K562 (cell line): ENCODE measurements around the gene SUSD3. TPM values are rescaled to one million over a fixed set of nuclear protein-coding genes. Genes with fewer than 3 reads are reported as not detected.
A peak's percentile ranks its signal among the peaks of the same experiment; 100 is the strongest.

Experiments used
- BDP1 ChIP-seq: IDR thresholded peaks from 3 replicates; pipeline ENCODE4 v1.6.1; 2011; ENCODE audit not compliant: insufficient read length, insufficient read depth
- CBFA2T3 ChIP-seq: fragments of 450-650 bp; IDR thresholded peaks from 2 replicates; pipeline ENCODE4 v1.6.1; 2017
- CBX3 ChIP-seq, 2 experiments: IDR thresholded peaks; 1 replicate in 1 of 2; 2 replicates in 1 of 2; pipeline ENCODE4 v1.6.1; 2012; ENCODE audit warnings: inconsistent platforms in 2 of 2, low read length in 2 of 2, borderline replicate concordance in 1 of 2, control low read depth in 1 of 2
- CEBPB ChIP-seq: fragments of 450-650 bp; IDR thresholded peaks from 2 replicates; pipeline ENCODE4 v1.6.1; 2016; ENCODE audit warnings: missing genetic modification characterization, missing compliant biosample characterization
- CREM ChIP-seq: IDR thresholded peaks from 2 replicates; pipeline ENCODE4 v1.6.1; 2014; ENCODE audit warnings: antibody characterized with exemption, low read depth
- DDX20 ChIP-seq: fragments of 450-650 bp; IDR thresholded peaks from 2 replicates; pipeline ENCODE4 v1.6.1; 2016; ENCODE audit warnings: missing genetic modification characterization, low read depth, mild to moderate bottlenecking, missing compliant biosample characterization, moderate library complexity
- EHMT2 ChIP-seq: fragments of 450-650 bp; IDR thresholded peaks from 2 replicates; pipeline ENCODE4 v1.6.1; 2018; ENCODE audit warnings: antibody characterized with exemption
- ETV5 ChIP-seq: sonication (generic); formaldehyde crosslinking; IDR thresholded peaks from 2 replicates; pipeline ENCODE4 v1.4.0; 2020; ENCODE audit warnings: low read depth, mild to moderate bottlenecking, missing genetic modification reagents
- GABPB1 ChIP-seq: sonication (generic); formaldehyde crosslinking; IDR thresholded peaks from 2 replicates; pipeline ENCODE4 v1.8.0; 2022; ENCODE audit warnings: mild to moderate bottlenecking, missing genetic modification reagents
- GMEB1 ChIP-seq: fragments of 250-450 bp; sonication (Bioruptor Pico); IDR thresholded peaks from 2 replicates; pipeline ENCODE4 v1.4.0; 2020; ENCODE audit warnings: mild to moderate bottlenecking
- HDAC1 ChIP-seq, 2 experiments: fragments of 450-650 bp; IDR thresholded peaks; 2 replicates each; pipeline ENCODE4 v1.6.1; 2016 to 2017; ENCODE audit warnings: inconsistent platforms in 1 of 2, mild to moderate bottlenecking in 1 of 2, moderate library complexity in 1 of 2
- HMBOX1 ChIP-seq: sonication (generic); IDR thresholded peaks from 2 replicates; pipeline ENCODE4 v1.6.1; 2016
- KDM1A ChIP-seq, 2 experiments: fragments of 450-650 bp; IDR thresholded peaks; 2 replicates each; pipeline ENCODE4 v1.6.1; 2016; ENCODE audit warnings: mild to moderate bottlenecking in 2 of 2
- LCOR ChIP-seq: sonication (generic); formaldehyde crosslinking; IDR thresholded peaks from 2 replicates; pipeline ENCODE4 v1.8.0; 2022; ENCODE audit warnings: mild to moderate bottlenecking, missing genetic modification reagents
- MTA2 ChIP-seq: fragments of 450-650 bp; IDR thresholded peaks from 2 replicates; pipeline ENCODE4 v1.6.1; 2016; ENCODE audit warnings: low read depth
- NFRKB ChIP-seq: fragments of 450-650 bp; IDR thresholded peaks from 2 replicates; pipeline ENCODE4 v1.6.1; 2016; ENCODE audit warnings: low read depth
- NR2F6 ChIP-seq: fragments of 450-650 bp; formaldehyde crosslinking; IDR thresholded peaks from 2 replicates; pipeline ENCODE4 v1.4.0; 2020; ENCODE audit warnings: mild to moderate bottlenecking
- PHB ChIP-seq: fragments of 250-450 bp; sonication (Bioruptor Pico); IDR thresholded peaks from 2 replicates; pipeline ENCODE4 v1.5.0; 2021
- RBBP5 ChIP-seq: fragments of 200-600 bp; sonication (generic); IDR thresholded peaks from 2 replicates; pipeline ENCODE4 v1.6.1; 2012; ENCODE audit warnings: borderline replicate concordance, mild to moderate bottlenecking, low read length, control low read depth, inconsistent platforms; ENCODE audit not compliant: insufficient read depth, poor library complexity, severe bottlenecking
- SMAD1 ChIP-seq: fragments of 150-350 bp; IDR thresholded peaks from 2 replicates; pipeline ENCODE4 v1.6.1; 2014; ENCODE audit warnings: low read length, low read depth; ENCODE audit not compliant: partially characterized antibody
- TAF9B ChIP-seq: fragments of 450-650 bp; IDR thresholded peaks from 2 replicates; pipeline ENCODE4 v1.6.1; 2018; ENCODE audit warnings: mild to moderate bottlenecking; ENCODE audit not compliant: partially characterized antibody
- ZBTB7A ChIP-seq: IDR thresholded peaks from 2 replicates; pipeline ENCODE4 v1.6.1; 2011; ENCODE audit warnings: low read depth, mild to moderate bottlenecking, low read length, moderate library complexity, borderline replicate concordance; ENCODE audit not compliant: control insufficient read depth
- ZNF280B ChIP-seq: fragments of 250-450 bp; sonication (Bioruptor Pico); IDR thresholded peaks from 2 replicates; pipeline ENCODE4 v1.5.1; 2021; ENCODE audit warnings: mild to moderate bottlenecking
- ZNF655 ChIP-seq: fragments of 250-450 bp; sonication (Bioruptor Pico); IDR thresholded peaks from 2 replicates; pipeline ENCODE4 v1.5.0; 2021
- polyA plus RNA-seq, 8 experiments: library from polyadenylated mRNA; depleted of rRNA in 4 of 8; stranded (reverse) in 5 of 8; unstranded in 3 of 8; fragments of >200 nt; fragmentation: Nextera tagmentation in 2 of 8; fragmentation: Illumina TruSeq in 1 of 8; extraction: Ambion mirVana in 2 of 8; extraction: Trizol in 1 of 8; gene quantifications; 2 replicates each; pipeline versions ENCODE4 v1.2.1 to v1.2.3, GENCODE V29; 2011 to 2014; ENCODE audit warnings: inconsistent platforms in 1 of 8, missing spikeins in 1 of 8
- total RNA-seq, 7 experiments: library from RNA; depleted of rRNA in 6 of 7; stranded (reverse); fragments of >200 nt in 6 of 7; fragmentation: Illumina TruSeq in 2 of 7; extraction: Trizol in 2 of 7; gene quantifications; 2 replicates each; pipeline versions ENCODE4 v1.2.1 to v1.2.3, GENCODE V29; 2011 to 2021; ENCODE audit warnings: low replicate concordance in 1 of 7

Gene SUSD3
- total and polyA plus RNA-seq, 9 of the 15 experiments (the other 6 are each of a cell fraction or from before 2014, with no cell fraction given) = 1.3 to 21.7 (median 11.4) TPM

- no peak for TF ChIP-seq BDP1
- peak; percentile 57; the same call in 1 of the 2 replicates for TF ChIP-seq GABPB1
- TF ChIP-seq ZNF280B (CRISPR knock-in tag) = no peak
- no peak for TF ChIP-seq GMEB1
- no peak for TF ChIP-seq LCOR (CRISPR knock-in tag)
- TF ChIP-seq ZBTB7A = no peak
- TF ChIP-seq CBFA2T3 = no peak
- TF ChIP-seq NR2F6 (CRISPR knock-in tag) = no peak
- no peak for TF ChIP-seq ZNF655
- no peak for TF ChIP-seq SMAD1
- TF ChIP-seq CEBPB (tag) = no peak
- TF ChIP-seq PHB (CRISPR knock-in tag) = no peak
- TF ChIP-seq HMBOX1 = no peak
- TF ChIP-seq CBX3 (IDR thresholded peaks at IDR 0.05; ENCODE audit: borderline replicate concordance in 1 of 2, low read length in 2 of 2) = peak in 1 of 2 experiments; percentile 15; a peak in 1 of 3 replicates
- no peak for TF ChIP-seq ETV5 (CRISPR knock-in tag)
- TF ChIP-seq NFRKB = no peak
- no peak for TF ChIP-seq DDX20 (tag)
- TF ChIP-seq CREM = no peak
- TF ChIP-seq MTA2 = no peak
- no peak for TF ChIP-seq EHMT2
- peak; percentile 75 to 77; a peak in 2 of 4 replicates for TF ChIP-seq KDM1A (IDR thresholded peaks at IDR 0.05)
- TF ChIP-seq HDAC1 (IDR thresholded peaks at IDR 0.05) = no peak
- TF ChIP-seq RBBP5 = no peak
- TF ChIP-seq TAF9B = no peak
Measured at GRCh38 chr9:93061260-93061751, 2.8 kb downstream of the SUSD3 start (continued).
